T-cell (primary cell): Measurements from ENCODE around the gene MICAL3. TPM values are rescaled to one million over a fixed set of nuclear protein-coding genes. Genes with fewer than 3 reads are reported as not detected.

Source experiments
- ATAC-seq, 4 experiments: fragments of 200-7000 bp in 3 of 4; fragments of 150-1000 bp in 1 of 4; cut with Tn5 transposase; replicated peaks in 1 of 4; 1 replicate in 3 of 4; 2 replicates in 1 of 4; pipeline ENCODE4 v1.10.0; 2021; ENCODE audit warnings: moderate library complexity in 3 of 4, mild to moderate bottlenecking in 2 of 4, moderate number of reproducible peaks in 1 of 4
- CTCF ChIA-PET, 2 donors: fragments of 300-600 bp; sonication (Branson Sonifier 250); formaldehyde crosslinking; loops; one replicate each; lab custom pipeline; 2022; ENCODE audit warnings: antibody characterized with exemption in 2 of 2; lab: Charles Lee
- POLR2A ChIA-PET, 2 donors: fragments of 300-600 bp; sonication (Branson Sonifier 250); formaldehyde crosslinking; loops; one replicate each; lab custom pipeline; 2022; ENCODE audit warnings: antibody characterized with exemption in 2 of 2; lab: Charles Lee
- DNase-seq, 35 experiments: peaks; one replicate each; pipeline versions ENCODE4 v3.0.0 to v3.0.0-alpha.2; 2013 to 2023
- H3K27ac ChIP-seq: one replicate; pipeline ENCODE4 v1.5.1; 2013; ENCODE audit warnings: low read length
- H3K27me3 ChIP-seq, 2 experiments: replicated peaks in 1 of 2; 1 replicate in 1 of 2; 2 replicates in 1 of 2; pipeline versions ENCODE4 v1.6.1 to v1.7.0; 2013; ENCODE audit warnings: low read length in 1 of 2, mixed read lengths in 1 of 2; ENCODE audit not compliant: control insufficient read depth in 2 of 2, insufficient read depth in 2 of 2; ENCODE audit errors: extremely low read depth in 1 of 2
- H3K36me3 ChIP-seq, 2 donors: 1 replicate in 1 of 2; 2 replicates in 1 of 2; pipeline versions ENCODE4 v1.6.1 to v1.7.0; 2013; ENCODE audit warnings: low read length in 1 of 2; ENCODE audit not compliant: control insufficient read depth in 2 of 2, insufficient read depth in 1 of 2; ENCODE audit errors: extremely low read depth in 1 of 2
- H3K4me1 ChIP-seq, 2 experiments: 1 replicate in 1 of 2; 2 replicates in 1 of 2; pipeline versions ENCODE4 v1.6.1 to v1.7.0; 2013; ENCODE audit warnings: low read length in 2 of 2, mixed read lengths in 1 of 2; ENCODE audit not compliant: insufficient read depth in 2 of 2, control insufficient read depth in 1 of 2; ENCODE audit errors: extremely low read depth in 1 of 2
- H3K4me3 ChIP-seq, 2 donors: 1 replicate in 1 of 2; 2 replicates in 1 of 2; pipeline versions ENCODE4 v1.5.1 to v1.7.0; 2013; ENCODE audit warnings: mild to moderate bottlenecking in 2 of 2, low read length in 1 of 2, moderate library complexity in 1 of 2; ENCODE audit not compliant: control insufficient read depth in 1 of 2; ENCODE audit errors: extremely low read depth in 1 of 2
- H3K9me3 ChIP-seq: 2 replicates; pipeline ENCODE4 v1.7.0; 2013
- H3K27ac Mint-ChIP-seq, 2 donors: one replicate each; pipeline ENCODE4 v1.8.0; 2020 to 2021; ENCODE audit warnings: mild to moderate bottlenecking in 2 of 2, mixed read lengths in 2 of 2
- H3K27me3 Mint-ChIP-seq, 2 donors: one replicate each; pipeline ENCODE4 v1.8.0; 2021 to 2022; ENCODE audit warnings: mixed read lengths in 2 of 2
- H3K36me3 Mint-ChIP-seq: one replicate; pipeline ENCODE4 v1.8.0; 2021; ENCODE audit warnings: mixed read lengths
- H3K4me1 Mint-ChIP-seq, 3 donors: one replicate each; pipeline ENCODE4 v1.8.0; 2020 to 2022; ENCODE audit warnings: mixed read lengths in 3 of 3, mild to moderate bottlenecking in 1 of 3
- H3K4me3 Mint-ChIP-seq, 3 donors: one replicate each; pipeline ENCODE4 v1.8.0; 2020 to 2022; ENCODE audit warnings: mild to moderate bottlenecking in 3 of 3, mixed read lengths in 3 of 3, moderate library complexity in 3 of 3
- H3K9me3 Mint-ChIP-seq, 3 donors: one replicate each; pipeline ENCODE4 v1.8.0; 2020 to 2022; ENCODE audit warnings: mixed read lengths in 3 of 3
- WGBS: methylation state at CpG from one replicate; pipeline ENCODE4 v1.1.5; 2013; ENCODE audit warnings: missing lambda C conversion rate; ENCODE audit not compliant: insufficient coverage; 5-methylcytosine and 5-hydroxymethylcytosine counted together
- total RNA-seq, 35 experiments: library from RNA in 6 of 35; stranded (reverse) in 6 of 35; fragments of 120-200 nt in 1 of 35; gene quantifications; one replicate each; pipeline versions ENCODE4 v1.2.1 to v1.2.4 and lab custom pipeline; 2013 to 2026

MICAL3 gene
- total RNA-seq, 5 donors from 2014 or later (not counting 1 experiment from before 2014, with no cell fraction given): 19.1 to 37.5 (median 22.3) TPM

DNA sequence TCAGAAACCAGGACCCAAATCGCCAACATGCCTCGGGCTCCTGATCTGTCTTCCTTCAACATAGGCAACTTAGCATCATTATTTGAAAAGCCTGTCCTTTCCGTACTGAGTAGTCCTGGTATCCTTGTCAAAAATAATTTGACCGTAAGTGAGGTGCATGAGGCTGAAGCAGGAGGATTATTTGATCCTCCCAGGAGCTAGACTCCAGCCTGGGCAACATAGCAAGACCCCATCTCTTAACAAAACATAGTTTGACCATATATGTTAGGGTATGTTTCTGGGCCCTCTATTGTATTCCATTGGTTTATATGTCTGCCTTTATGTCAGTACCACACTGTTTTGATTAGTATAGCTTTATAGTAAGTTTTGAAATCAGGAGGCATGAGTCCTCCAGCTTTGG is 112.5 kb downstream of the MICAL3 start:
- no peak overlapping the region for H3K27ac Mint-ChIP-seq
- POLR2A ChIA-PET: interaction anchor here in 1 of 2 donors (0.6 kb wide), 1 partner anchor 17 kb away, joined by 4 read pairs; no protein-coding TSS in a partner anchor
- H3K4me1 Mint-ChIP-seq: peaks cover 0 to 5% (median 2%) of the 10 kb centered on the region in 3 donors
- Histone ChIP-seq H3K27ac (no peak overlapping the region), H3K9me3 (no peaks in the 10 kb centered on the region), H3K27me3 (no peaks in the 10 kb centered on the region), H3K4me3 (no peak overlapping the region), H3K36me3 (no peaks in the 10 kb centered on the region), H3K4me1 (no peaks in the 10 kb centered on the region)
- CTCF ChIA-PET: no interaction called here
- H3K9me3 Mint-ChIP-seq: no peaks in the 10 kb centered on the region
- peaks cover 5% of the 10 kb centered on the region for H3K36me3 Mint-ChIP-seq
- WGBS: 100% methylated on average over 2 of the region's 4 CpGs
- H3K27me3 Mint-ChIP-seq: no peaks in the 10 kb centered on the region
- DNase-seq (no peak), ATAC-seq (no peak)
- H3K4me3 Mint-ChIP-seq: no peak overlapping the region

- H3K4me1 ChIP-seq: no peaks in the 10 kb centered on the region
- no peaks in the 10 kb centered on the region for H3K9me3 Mint-ChIP-seq
- H3K27ac Mint-ChIP-seq: no peak overlapping the region
- H3K36me3 ChIP-seq: peaks cover 0 to 5% of the 10 kb centered on the region in 2 donors
- H3K36me3 Mint-ChIP-seq: peaks cover 10% of the 10 kb centered on the region
- no peak for DNase-seq
- ATAC-seq: no peak
- H3K9me3 ChIP-seq: no peaks in the 10 kb centered on the region
- peaks cover 0 to 5% (median 2%) of the 10 kb centered on the region in 3 donors for H3K4me1 Mint-ChIP-seq
- no peak overlapping the region for H3K4me3 ChIP-seq
- H3K27ac ChIP-seq: no peak overlapping the region
- WGBS: 93% methylated on average over 4 of the region's 6 CpGs
- no peaks in the 10 kb centered on the region for H3K27me3 Mint-ChIP-seq
- no peaks in the 10 kb centered on the region for H3K27me3 ChIP-seq
- POLR2A ChIA-PET: no interaction called here
- CTCF ChIA-PET: interaction anchor here in 1 of 2 donors (0.6 kb wide), 1 partner anchor 8 kb away, joined by 3 read pairs; no protein-coding TSS in a partner anchor
- no peak overlapping the region for H3K4me3 Mint-ChIP-seq
These were observed 113.1 kb downstream of the MICAL3 start for GRCh38 chr22:17911312-17911705.

GRCh38 chr22:17910561-17911311 is 113.6 kb downstream of the MICAL3 start:
- ChIA-PET CTCF (interaction anchor here in 1 of 2 donors (0.6 kb wide), 1 partner anchor 9 kb away, joined by 3 read pairs; no protein-coding TSS in a partner anchor), POLR2A (no interaction called here)
- H3K4me1 Mint-ChIP-seq: peaks cover 0 to 5% (median 2%) of the 10 kb centered on the region in 3 donors
- 81% methylated on average over 9 of the region's 12 CpGs for WGBS
- H3K36me3 ChIP-seq: peaks cover 0 to 9% of the 10 kb centered on the region in 2 donors
- no peak for ATAC-seq
- H3K4me3 ChIP-seq: no peak overlapping the region
- peaks cover 13% of the 10 kb centered on the region for H3K36me3 Mint-ChIP-seq
- H3K9me3 ChIP-seq: no peaks in the 10 kb centered on the region
- no peaks in the 10 kb centered on the region for H3K4me1 ChIP-seq
- H3K27ac Mint-ChIP-seq: no peak overlapping the region
- H3K27me3 Mint-ChIP-seq: no peaks in the 10 kb centered on the region
- no peak overlapping the region for H3K4me3 Mint-ChIP-seq
- no peaks in the 10 kb centered on the region for H3K27me3 ChIP-seq
- no peaks in the 10 kb centered on the region for H3K9me3 Mint-ChIP-seq
- DNase-seq: no peak
- no peak overlapping the region for H3K27ac ChIP-seq

GRCh38 chr22:17907748-17908051 is 116.7 kb downstream of the MICAL3 start:
- H3K4me1 Mint-ChIP-seq: peaks cover 0 to 5% (median 2%) of the 10 kb centered on the region in 3 donors
- no peak overlapping the region for H3K27ac ChIP-seq
- H3K36me3 Mint-ChIP-seq: peaks cover 26% of the 10 kb centered on the region
- H3K9me3 ChIP-seq: no peaks in the 10 kb centered on the region
- no peak overlapping the region for H3K4me3 ChIP-seq
- ChIA-PET CTCF (no interaction called here), POLR2A (no interaction called here)
- no peak overlapping the region for H3K27ac Mint-ChIP-seq
- no peaks in the 10 kb centered on the region for H3K4me1 ChIP-seq
- no peak overlapping the region for H3K4me3 Mint-ChIP-seq
- H3K27me3 Mint-ChIP-seq: no peaks in the 10 kb centered on the region
- ATAC-seq (no peak), DNase-seq (no peak)
- H3K9me3 Mint-ChIP-seq: no peaks in the 10 kb centered on the region
- 100% methylated on average over 5 of the region's 9 CpGs for WGBS
- H3K27me3 ChIP-seq: no peaks in the 10 kb centered on the region
- H3K36me3 ChIP-seq: peaks cover 0 to 15% of the 10 kb centered on the region in 2 donors

DNA sequence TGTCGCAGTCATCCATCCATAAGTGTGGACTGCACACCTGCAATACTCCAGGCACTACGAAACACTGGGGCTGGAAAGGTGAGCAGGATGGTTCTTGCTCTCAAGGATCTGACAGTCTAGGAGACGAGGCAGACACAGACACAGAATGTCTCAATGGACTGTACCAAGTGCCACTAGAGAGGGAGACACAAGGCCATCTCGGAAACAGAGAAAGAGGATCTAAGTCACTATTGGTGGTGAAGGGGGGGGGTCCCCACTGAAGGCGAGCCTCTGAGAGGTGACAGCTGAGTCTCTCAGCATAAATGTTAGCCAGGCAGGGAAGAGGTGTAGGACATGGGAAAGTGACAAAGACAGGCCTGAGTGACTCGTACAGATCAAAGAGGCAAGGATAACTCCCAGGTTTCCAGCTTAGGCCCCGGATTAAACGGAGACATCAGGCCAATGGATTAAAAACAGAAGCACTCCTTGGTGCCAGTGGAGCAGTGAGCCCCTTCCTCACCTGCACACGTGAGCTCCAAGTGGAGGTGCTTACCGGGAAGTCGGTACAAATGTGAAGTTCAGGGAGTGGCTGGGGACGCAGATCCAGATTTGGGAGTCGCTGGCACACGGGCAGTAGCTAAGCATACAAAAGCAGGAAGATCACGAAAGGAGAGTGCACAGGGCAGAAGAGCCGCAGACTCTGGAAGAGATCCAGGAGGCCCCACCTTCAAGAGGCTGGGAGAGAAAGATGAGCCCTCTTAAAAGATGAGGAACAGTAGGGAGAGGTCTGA is 117.2 kb downstream of the MICAL3 start:
- peaks cover 30% of the 10 kb centered on the region for H3K36me3 Mint-ChIP-seq
- peaks cover 0 to 16% of the 10 kb centered on the region in 2 donors for H3K36me3 ChIP-seq
- H3K9me3 Mint-ChIP-seq: no peaks in the 10 kb centered on the region
- H3K4me1 Mint-ChIP-seq: peaks cover 0 to 5% (median 2%) of the 10 kb centered on the region in 3 donors
- CTCF ChIA-PET: no interaction called here
- H3K9me3 ChIP-seq: no peaks in the 10 kb centered on the region
- no peaks in the 10 kb centered on the region for H3K4me1 ChIP-seq
- whole genome bisulfite sequencing: 93% methylated on average over 11 of the region's 16 CpGs
- H3K4me3 ChIP-seq: no peak overlapping the region
- H3K27ac Mint-ChIP-seq: no peak overlapping the region
- no peaks in the 10 kb centered on the region for H3K27me3 ChIP-seq
- no peaks in the 10 kb centered on the region for H3K27me3 Mint-ChIP-seq
- no peak for DNase-seq
- H3K27ac ChIP-seq: no peak overlapping the region
- ATAC-seq: no peak
- no peak overlapping the region for H3K4me3 Mint-ChIP-seq
- POLR2A ChIA-PET: no interaction called here

DNA sequence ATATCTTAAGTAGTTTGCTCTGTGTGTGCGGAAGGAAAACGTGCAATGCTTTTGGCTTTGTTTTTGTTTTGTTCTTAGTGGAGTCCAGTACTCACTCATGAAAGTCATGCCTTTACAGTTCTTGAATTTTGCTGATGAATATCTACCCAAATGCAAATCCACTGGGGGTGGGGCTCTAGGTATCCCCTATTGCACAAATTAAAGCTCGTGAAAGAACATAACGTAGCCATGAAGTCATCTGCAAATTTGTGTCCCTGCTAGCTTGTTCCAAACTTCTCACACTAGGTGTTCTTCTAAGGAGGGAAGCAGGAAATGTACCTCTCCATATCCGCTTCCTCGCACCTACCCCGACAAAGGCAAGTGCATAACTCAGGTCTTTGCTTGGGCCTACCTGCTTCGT is 118.9 kb downstream of the MICAL3 start:
- no peaks in the 10 kb centered on the region for H3K9me3 Mint-ChIP-seq
- H3K4me3 Mint-ChIP-seq: no peak overlapping the region
- H3K4me1 Mint-ChIP-seq: peaks cover 0 to 5% (median 0%) of the 10 kb centered on the region in 3 donors
- no peak overlapping the region for H3K27ac ChIP-seq
- no peak for DNase-seq
- H3K27me3 Mint-ChIP-seq: no peaks in the 10 kb centered on the region
- WGBS: 100% methylated on average over 1 of the region's 8 CpGs
- no peak for ATAC-seq
- H3K27ac Mint-ChIP-seq: no peak overlapping the region
- H3K9me3 ChIP-seq: no peaks in the 10 kb centered on the region
- no peaks in the 10 kb centered on the region for H3K27me3 ChIP-seq
- no peaks in the 10 kb centered on the region for H3K4me1 ChIP-seq
- ChIA-PET POLR2A (no interaction called here), CTCF (no interaction called here)
- peaks cover 0 to 22% of the 10 kb centered on the region in 2 donors for H3K36me3 ChIP-seq
- H3K36me3 Mint-ChIP-seq: peaks cover 37% of the 10 kb centered on the region
- H3K4me3 ChIP-seq: no peak overlapping the region
